GM23338 (cell line): Measurements from ENCODE around the gene PLXND1.

Experiments used
- CREB1 ChIP-seq: fragments of 250-450 bp; sonication (Bioruptor Pico); IDR thresholded peaks from 2 replicates; pipeline ENCODE4 v1.5.0; 2020; ENCODE audit warnings: low read depth, mild to moderate bottlenecking, moderate library complexity
- ETS1 ChIP-seq: IDR thresholded peaks from 2 replicates; pipeline ENCODE4 v1.6.1; 2016; ENCODE audit warnings: antibody characterized with exemption
- EZH2 ChIP-seq: fragments of 200-600 bp; sonication (generic); IDR thresholded peaks from one replicate; pipeline ENCODE4 v1.8.0; 2017; ENCODE audit warnings: antibody characterized with exemption, mild to moderate bottlenecking, low read depth; ENCODE audit not compliant: unreplicated experiment
- EZH2phosphoT487 ChIP-seq: fragments of 200-600 bp; sonication (generic); IDR thresholded peaks from one replicate; pipeline ENCODE4 v1.8.1; 2018; ENCODE audit warnings: antibody characterized with exemption; ENCODE audit not compliant: unreplicated experiment
- POLR2AphosphoS5 ChIP-seq: IDR thresholded peaks from 2 replicates; pipeline ENCODE4 v1.6.1; 2016; ENCODE audit warnings: antibody characterized with exemption, low read depth
- TF ChIP-seq, protein P1 (sequence below), 2 experiments: fragments of 200-600 bp in 1 of 2; sonication (generic) in 1 of 2; conservative IDR thresholded peaks; 2 replicates each; pipeline versions ENCODE4 v1.5.1 to v1.6.1; 2016 to 2017; ENCODE audit warnings: antibody characterized with exemption in 2 of 2, low read depth in 2 of 2, mild to moderate bottlenecking in 2 of 2, moderate library complexity in 1 of 2

DNA sequence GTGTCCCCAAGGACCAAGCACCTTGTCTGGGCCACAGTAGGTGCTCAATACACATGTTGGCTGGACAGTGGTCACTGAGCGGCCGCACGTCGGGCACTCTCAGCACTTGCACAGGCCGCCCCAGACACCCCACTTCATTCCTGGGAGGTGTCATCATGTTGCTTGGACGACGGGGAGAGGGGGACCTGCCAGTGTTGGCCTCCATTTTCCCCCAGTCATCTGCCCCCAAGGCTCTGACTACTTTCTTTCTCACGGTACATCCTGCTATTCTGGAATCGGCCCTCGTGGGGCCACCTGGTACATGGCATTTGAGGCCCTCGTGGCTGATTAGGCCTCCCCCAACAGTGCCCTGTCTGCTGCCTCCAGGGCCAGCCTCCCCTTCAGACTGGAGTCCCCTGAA, 79.2 kb downstream of the PLXND1 start:
- no peak for TF ChIP-seq EZH2phosphoT487
- TF ChIP-seq EZH2, result no peak
- TF ChIP-seq, protein P1, sequence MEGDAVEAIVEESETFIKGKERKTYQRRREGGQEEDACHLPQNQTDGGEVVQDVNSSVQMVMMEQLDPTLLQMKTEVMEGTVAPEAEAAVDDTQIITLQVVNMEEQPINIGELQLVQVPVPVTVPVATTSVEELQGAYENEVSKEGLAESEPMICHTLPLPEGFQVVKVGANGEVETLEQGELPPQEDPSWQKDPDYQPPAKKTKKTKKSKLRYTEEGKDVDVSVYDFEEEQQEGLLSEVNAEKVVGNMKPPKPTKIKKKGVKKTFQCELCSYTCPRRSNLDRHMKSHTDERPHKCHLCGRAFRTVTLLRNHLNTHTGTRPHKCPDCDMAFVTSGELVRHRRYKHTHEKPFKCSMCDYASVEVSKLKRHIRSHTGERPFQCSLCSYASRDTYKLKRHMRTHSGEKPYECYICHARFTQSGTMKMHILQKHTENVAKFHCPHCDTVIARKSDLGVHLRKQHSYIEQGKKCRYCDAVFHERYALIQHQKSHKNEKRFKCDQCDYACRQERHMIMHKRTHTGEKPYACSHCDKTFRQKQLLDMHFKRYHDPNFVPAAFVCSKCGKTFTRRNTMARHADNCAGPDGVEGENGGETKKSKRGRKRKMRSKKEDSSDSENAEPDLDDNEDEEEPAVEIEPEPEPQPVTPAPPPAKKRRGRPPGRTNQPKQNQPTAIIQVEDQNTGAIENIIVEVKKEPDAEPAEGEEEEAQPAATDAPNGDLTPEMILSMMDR (conservative IDR thresholded peaks at IDR 0.05; ENCODE audit: low read depth in 2 of 2), result no peak
- no peak for TF ChIP-seq ETS1
- TF ChIP-seq POLR2AphosphoS5, result no peak
- TF ChIP-seq CREB1 (CRISPR knock-in tag), result no peak
